GM18858 (cell line): ENCODE results near the gene MFNG.

Experiments
- ATAC-seq: cut with Tn5 transposase; IDR thresholded peaks from one replicate; pipeline ENCODE4 v1.9.1; 2021; ENCODE audit not compliant: unreplicated experiment

Gene MFNG

GRCh38 chr22:37454857-37455686, 31.1 kb downstream of the MFNG start:
- ATAC-seq, result no peak

- ATAC-seq, result no peak
These were observed 32.5 kb downstream of the MFNG start for GRCh38 chr22:37453696-37454095.

GRCh38 chr22:37451218-37451617, 35.0 kb downstream of the MFNG start:
- ATAC-seq, result no peak

- no peak for ATAC-seq
These were observed 36.7 kb downstream of the MFNG start for GRCh38 chr22:37449331-37450001.

GRCh38 chr22:37448516-37449127, 37.6 kb downstream of the MFNG start:
- no peak for ATAC-seq

GRCh38 chr22:37445501-37445900, 40.7 kb downstream of the MFNG start:
- ATAC-seq, result no peak

- no peak for ATAC-seq
These were observed 42.2 kb downstream of the MFNG start for GRCh38 chr22:37443977-37444376.

GRCh38 chr22:37443086-37443485, 43.1 kb downstream of the MFNG start:
- no peak for ATAC-seq

GRCh38 chr22:37442537-37442936, 43.6 kb downstream of the MFNG start:
- ATAC-seq, result no peak

- no peak for ATAC-seq
These were observed 44.0 kb downstream of the MFNG start for GRCh38 chr22:37442135-37442534.

GRCh38 chr22:37440875-37441274, 45.3 kb downstream of the MFNG start:
- no peak for ATAC-seq

- ATAC-seq, result no peak
These were observed 46.8 kb downstream of the MFNG start for GRCh38 chr22:37439347-37439746.

GRCh38 chr22:37435970-37436603, 50.1 kb downstream of the MFNG start:
- no peak for ATAC-seq

- ATAC-seq, result no peak
These were observed 52.4 kb downstream of the MFNG start for GRCh38 chr22:37433786-37434185.

GRCh38 chr22:37432708-37433054, 53.5 kb downstream of the MFNG start:
- no peak for ATAC-seq

GRCh38 chr22:37431801-37432707, 54.1 kb downstream of the MFNG start:
- no peak for ATAC-seq

- no peak for ATAC-seq
These were observed 54.8 kb downstream of the MFNG start for GRCh38 chr22:37431366-37431765.

- ATAC-seq, result no peak
These were observed 55.2 kb downstream of the MFNG start for GRCh38 chr22:37430941-37431340.

- ATAC-seq, result no peak
These were observed 57.3 kb downstream of the MFNG start for GRCh38 chr22:37428649-37429586.
